IMR-90 (cell line): ENCODE measurements around the gene ECSIT. TPM values are rescaled to one million over a fixed set of nuclear protein-coding genes. Genes with fewer than 3 reads are reported as not detected.

Experiments
- ATAC-seq: fragments of 200-7000 bp; cut with Tn5 transposase; 2 replicates; pipeline ENCODE4 v1.9.1; 2020; ENCODE audit warnings: low read depth, mild to moderate bottlenecking, moderate library complexity
- BruUV-seq: library from RNA; stranded (reverse); fragments of 400-500 nt; replicated peaks from 2 replicates; lab custom pipeline; 2021; lab: Mats Ljungman, UMichigan
- CTCF ChIA-PET: fragments of 300-600 bp; formaldehyde crosslinking; extraction: SDS; loops from one replicate; lab custom pipeline; 2021; ENCODE audit warnings: antibody characterized with exemption; lab: Yijun Ruan, JAX
- POLR2A ChIA-PET: fragments of 300-600 bp; sonication (Branson Sonifier 250); formaldehyde crosslinking; loops from one replicate; lab custom pipeline; 2022; ENCODE audit warnings: antibody characterized with exemption; ENCODE audit not compliant: unreplicated experiment; lab: Charles Lee
- DNase-seq: peaks from one replicate; pipeline ENCODE4 v3.0.0; 2013
- H2AFZ ChIP-seq: replicated peaks from 2 replicates; pipeline ENCODE3; 2013; ENCODE audit warnings: low read length, mild to moderate bottlenecking; ENCODE audit not compliant: poor library complexity
- H2AK5ac ChIP-seq: 2 replicates; pipeline ENCODE4 v1.6.1; 2013; ENCODE audit warnings: low read depth, low read length, inconsistent platforms
- H2AK9ac ChIP-seq: replicated peaks from 2 replicates; pipeline ENCODE3; 2013; ENCODE audit warnings: mild to moderate bottlenecking, low read depth, low read length, moderate library complexity; ENCODE audit not compliant: poor library complexity
- H2BK120ac ChIP-seq: 2 replicates; pipeline ENCODE4 v1.6.1; 2013; ENCODE audit warnings: low read depth, low read length, inconsistent platforms
- H2BK15ac ChIP-seq: 3 replicates; pipeline ENCODE4 v1.6.1; 2013; ENCODE audit warnings: low read depth, low read length, inconsistent platforms
- H2BK20ac ChIP-seq: 2 replicates; pipeline ENCODE4 v1.6.1; 2013; ENCODE audit warnings: low read depth, mild to moderate bottlenecking, inconsistent platforms, low read length, moderate library complexity
- H2BK5ac ChIP-seq: 2 replicates; pipeline ENCODE4 v1.6.1; 2013; ENCODE audit warnings: mild to moderate bottlenecking, low read depth, low read length, inconsistent platforms; ENCODE audit not compliant: poor library complexity, severe bottlenecking
- H3K14ac ChIP-seq: replicated peaks from 2 replicates; pipeline ENCODE4 v1.6.1; 2013; ENCODE audit warnings: low read depth, low read length, inconsistent platforms
- H3K18ac ChIP-seq: 2 replicates; pipeline ENCODE4 v1.6.1; 2013; ENCODE audit warnings: low read depth, low read length, control low read depth
- H3K23ac ChIP-seq: 2 replicates; pipeline ENCODE4 v1.6.1; 2013; ENCODE audit warnings: low read depth, low read length, inconsistent platforms
- H3K27ac ChIP-seq: 2 replicates; pipeline ENCODE4 v1.5.1; 2013; ENCODE audit warnings: mild to moderate bottlenecking, control low read depth, low read length; ENCODE audit not compliant: insufficient read depth
- H3K27me3 ChIP-seq: 2 replicates; pipeline ENCODE4 v1.6.1; 2013; ENCODE audit warnings: low read length; ENCODE audit not compliant: control insufficient read depth, insufficient read depth
- H3K36me3 ChIP-seq: 2 replicates; pipeline ENCODE4 v1.6.1; 2013; ENCODE audit warnings: low read length, mixed read lengths; ENCODE audit not compliant: control insufficient read depth, insufficient read depth
- H3K4ac ChIP-seq: 2 replicates; pipeline ENCODE4 v1.6.1; 2013; ENCODE audit warnings: low read depth, low read length, inconsistent platforms
- H3K4me1 ChIP-seq: 2 replicates; pipeline ENCODE4 v1.6.1; 2013; ENCODE audit warnings: low read length, mixed read lengths; ENCODE audit not compliant: control insufficient read depth, insufficient read depth
- H3K4me2 ChIP-seq: 2 replicates; pipeline ENCODE4 v1.6.1; 2013; ENCODE audit warnings: low read depth, mild to moderate bottlenecking, control low read depth, low read length, moderate library complexity
- H3K4me3 ChIP-seq: 2 replicates; pipeline ENCODE4 v1.5.1; 2013; ENCODE audit warnings: low read depth, mild to moderate bottlenecking, control low read depth, low read length, moderate library complexity; ENCODE audit not compliant: insufficient read depth
- H3K56ac ChIP-seq: 2 replicates; pipeline ENCODE4 v1.6.1; 2013; ENCODE audit warnings: low read length, inconsistent platforms; ENCODE audit not compliant: insufficient read depth; ENCODE audit errors: extremely low read depth
- H3K79me1 ChIP-seq, 2 experiments: 2 replicates each; pipeline ENCODE4 v1.6.1; 2013; ENCODE audit warnings: low read length in 2 of 2, inconsistent platforms in 1 of 2, low read depth in 1 of 2
- H3K9ac ChIP-seq: 2 replicates; pipeline ENCODE4 v1.6.1; 2013; ENCODE audit warnings: low read depth, low read length, control low read depth
- H3K9me1 ChIP-seq: 2 replicates; pipeline ENCODE4 v1.6.1; 2013; ENCODE audit warnings: low read length, inconsistent platforms; ENCODE audit not compliant: insufficient read depth
- H3K9me3 ChIP-seq: 2 replicates; pipeline ENCODE4 v1.6.1; 2013; ENCODE audit warnings: low read length; ENCODE audit not compliant: control insufficient read depth, insufficient read depth
- H4K20me1 ChIP-seq: 2 replicates; pipeline ENCODE4 v1.6.1; 2013; ENCODE audit warnings: low read length, inconsistent platforms; ENCODE audit not compliant: insufficient read depth
- H4K5ac ChIP-seq: 2 replicates; pipeline ENCODE4 v1.6.1; 2013; ENCODE audit warnings: mild to moderate bottlenecking, low read depth, low read length, control low read depth
- H4K8ac ChIP-seq, 2 experiments: 2 replicates each; pipeline ENCODE4 v1.6.1; 2013; ENCODE audit warnings: low read depth in 2 of 2, low read length in 2 of 2, control low read depth in 1 of 2, inconsistent platforms in 1 of 2
- H4K91ac ChIP-seq: 2 replicates; pipeline ENCODE4 v1.6.1; 2013; ENCODE audit warnings: low read depth, low read length, inconsistent platforms; ENCODE audit not compliant: insufficient read depth
- BHLHE40 ChIP-seq: fragments of 150-350 bp; IDR thresholded peaks from 2 replicates; pipeline ENCODE4 v1.6.1; 2016; ENCODE audit warnings: mild to moderate bottlenecking, low read depth, low read length
- CEBPB ChIP-seq: IDR thresholded peaks from 2 replicates; pipeline ENCODE4 v1.6.1; 2012; ENCODE audit warnings: low read depth, low read length, improper control_type of control experiment
- CHD1 ChIP-seq: IDR thresholded peaks from 2 replicates; pipeline ENCODE4 v1.6.1; 2012; ENCODE audit warnings: low read depth, low read length, improper control_type of control experiment
- FOS ChIP-seq: fragments of 150-350 bp; IDR thresholded peaks from 2 replicates; pipeline ENCODE4 v1.6.1; 2016; ENCODE audit warnings: low read depth, low read length
- MAFK ChIP-seq: IDR thresholded peaks from 2 replicates; pipeline ENCODE4 v1.6.1; 2012; ENCODE audit warnings: low read depth, low read length, improper control_type of control experiment
- NFE2L2 ChIP-seq: fragments of 150-350 bp; IDR thresholded peaks from 2 replicates; pipeline ENCODE4 v1.6.1; 2016; ENCODE audit warnings: low read depth, mild to moderate bottlenecking, low read length
- POLR2A ChIP-seq: IDR thresholded peaks from 2 replicates; pipeline ENCODE4 v1.6.1; 2012; ENCODE audit warnings: mild to moderate bottlenecking, low read depth, low read length
- RAD21 ChIP-seq: IDR thresholded peaks from 2 replicates; pipeline ENCODE4 v1.6.1; 2012; ENCODE audit warnings: low read length, improper control_type of control experiment
- RCOR1 ChIP-seq: IDR thresholded peaks from 2 replicates; pipeline ENCODE4 v1.6.1; 2012; ENCODE audit warnings: mild to moderate bottlenecking, low read length, improper control_type of control experiment; ENCODE audit not compliant: insufficient replicate concordance
- RFX5 ChIP-seq: IDR thresholded peaks from 2 replicates; pipeline ENCODE4 v1.8.0; 2012; ENCODE audit warnings: low read depth, mild to moderate bottlenecking, low read length, moderate library complexity
- SMC3 ChIP-seq: fragments of 150-350 bp; IDR thresholded peaks from 2 replicates; pipeline ENCODE4 v1.6.1; 2016; ENCODE audit warnings: low read depth, mild to moderate bottlenecking, antibody characterized with exemption, low read length, moderate library complexity
- WGBS, 2 experiments: methylation state at CpG; one replicate each; pipeline versions ENCODE4 v1.1.5 to v1.1.7; 2013; ENCODE audit warnings: missing lambda C conversion rate in 2 of 2; ENCODE audit not compliant: insufficient read length in 1 of 2; ENCODE audit errors: extremely low coverage in 2 of 2; 5-methylcytosine and 5-hydroxymethylcytosine counted together
- dilution Hi-C: fragments of 300-500 bp; cut with HindIII; formaldehyde crosslinking; loops from one replicate; pipeline ENCODE4 v1.14.3; 2018; ENCODE audit warnings: low sequenced_read_pairs; ENCODE audit not compliant: unreplicated experiment
- in situ Hi-C: fragments of 300-500 bp; cut with MboI; formaldehyde crosslinking; loops from 3 replicates; pipeline ENCODE4 v1.14.3; 2019; ENCODE audit warnings: low sequenced_read_pairs, inconsistent platforms, mixed read lengths
- intact Hi-C: fragments of 100-400 bp; cut with micrococcal nuclease; formaldehyde crosslinking; loops from 2 replicates; pipeline ENCODE4 v1.10.0; 2022
- polyA plus RNA-seq, 3 experiments: library from polyadenylated mRNA; depleted of rRNA; stranded (reverse); fragments of >200 nt; gene quantifications; 2 replicates each; pipeline ENCODE4 v1.2.3, GENCODE V29; 2012; ENCODE audit warnings: low replicate concordance in 1 of 3
- total RNA-seq: library from RNA; depleted of rRNA; stranded (reverse); fragments of >200 nt; gene quantifications from 2 replicates; pipeline ENCODE4 v1.2.3, GENCODE V29; 2012
- TF ChIP-seq, protein P1 (sequence below): fragments of 150-350 bp; IDR thresholded peaks from 2 replicates; pipeline ENCODE4 v1.6.1; 2017; ENCODE audit warnings: mild to moderate bottlenecking, antibody characterized with exemption, low read length, low read depth
- TF ChIP-seq, protein P2 (sequence below): conservative IDR thresholded peaks from 2 replicates; pipeline ENCODE4 v1.5.1; 2012; ENCODE audit warnings: mild to moderate bottlenecking, low read depth, low read length, improper control_type of control experiment
- TF ChIP-seq, protein P3 (sequence below): fragments of 150-350 bp; IDR thresholded peaks from 2 replicates; pipeline ENCODE4 v1.6.1; 2016; ENCODE audit warnings: low read depth, mild to moderate bottlenecking, low read length, moderate library complexity, borderline replicate concordance

Gene ECSIT
- total and polyA plus RNA-seq, 2 of the 4 experiments (the other 2 are of a cell fraction) = 30.5 to 42.3 TPM

DNA sequence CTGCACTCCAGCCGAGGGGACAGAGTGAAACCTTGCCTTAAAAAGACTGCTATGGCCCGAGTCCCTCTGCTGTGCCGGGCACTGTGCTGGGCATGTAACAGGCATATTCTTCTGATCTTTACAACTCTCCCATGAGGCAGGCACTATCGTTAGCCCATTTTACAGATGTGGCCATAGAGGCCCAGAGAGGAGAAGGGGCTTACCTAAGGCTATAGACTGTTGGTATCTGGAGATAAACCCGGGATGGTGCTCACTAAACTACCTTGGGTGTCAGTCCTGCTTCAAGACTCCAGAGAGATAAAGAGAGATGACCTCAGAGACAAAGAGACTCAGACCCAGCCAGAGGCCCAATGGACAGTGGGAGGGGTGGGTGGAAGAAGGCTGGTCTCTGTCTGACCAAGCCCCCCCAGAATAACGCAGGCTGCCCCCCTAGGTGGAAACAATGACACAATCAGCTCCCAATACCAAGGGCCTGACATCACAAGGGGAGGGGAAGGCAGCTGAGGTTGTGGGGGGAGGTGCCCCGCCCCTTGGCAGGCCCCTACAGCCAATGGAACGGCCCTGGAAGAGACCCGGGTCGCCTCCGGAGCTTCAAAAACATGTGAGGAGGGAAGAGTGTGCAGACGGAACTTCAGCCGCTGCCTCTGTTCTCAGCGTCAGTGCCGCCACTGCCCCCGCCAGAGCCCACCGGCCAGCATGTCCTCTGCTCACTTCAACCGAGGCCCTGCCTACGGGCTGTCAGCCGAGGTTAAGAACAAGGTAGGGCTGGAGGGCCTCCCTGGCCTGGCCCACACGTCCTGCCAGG lies 9.5 kb upstream of the ECSIT start, which contains the start of gene CNN1:
Gene CNN1, plus strand, starts transcription at position 620 of the 805 bp plus-strand sequence. Its CDS starts 77 bp downstream, at position 697.
- intact Hi-C loops = loop anchor here (2.0 kb wide), 1 partner anchor 20 kb away; the partner anchor contains the start of gene ELOF1
- 8% methylated on average over 2 of the region's 21 CpGs; no CpG with 5 or more reads in 1 of the 2 experiments for WGBS, 2 experiments
- H2BK5ac ChIP-seq = peak within 1 kb of the TSS; percentile 71
- peak within 1 kb of the TSS; percentile 43 for H3K4me3 ChIP-seq
- peak within 1 kb of the TSS; percentile 93 for H3K9ac ChIP-seq
- peaks cover 4% of the 10 kb centered on the region; the same call in 1 of the 2 replicates for H3K36me3 ChIP-seq
- H3K27me3 ChIP-seq = no peaks in the 10 kb centered on the region
- H3K14ac ChIP-seq = peak within 1 kb of the TSS; percentile 94
- H3K27ac ChIP-seq = peak within 1 kb of the TSS; percentile 51
- peak within 1 kb of the TSS; percentile 89 to 99 for H4K8ac ChIP-seq
- dilution Hi-C loops = no loop called here
- H3K4me2 ChIP-seq = peak within 1 kb of the TSS; percentile 77
- H3K56ac ChIP-seq = peak within 1 kb of the TSS; percentile 92
- CTCF ChIA-PET = no interaction called here
- H3K4me1 ChIP-seq = peaks cover 21% of the 10 kb centered on the region
- peak within 1 kb of the TSS; percentile 97 for H3K4ac ChIP-seq
- peak within 1 kb of the TSS; percentile 87 for H2BK120ac ChIP-seq
- H3K9me1 ChIP-seq = peaks cover 17% of the 10 kb centered on the region
- peak; percentile 90 for DNase-seq
- peak within 1 kb of the TSS; percentile 98 for H2AK5ac ChIP-seq
- H2AFZ ChIP-seq = peak within 1 kb of the TSS; percentile 89
- H3K9me3 ChIP-seq = no peaks in the 10 kb centered on the region
- peak within 1 kb of the TSS; percentile 94 for H4K91ac ChIP-seq
- no TSS peak for BruUV-seq
- H4K5ac ChIP-seq = peak within 1 kb of the TSS; percentile 72
- in situ Hi-C loops = no loop called here
- peak within 1 kb of the TSS; percentile 84 for H3K18ac ChIP-seq
- no peaks in the 10 kb centered on the region for H4K20me1 ChIP-seq
- peaks cover 7 to 31% of the 10 kb centered on the region in 2 experiments for H3K79me1 ChIP-seq
- H3K23ac ChIP-seq = peak within 1 kb of the TSS; percentile 92
- H2BK20ac ChIP-seq = peak within 1 kb of the TSS; percentile 83
- ATAC-seq = peak; percentile 72
- H2AK9ac ChIP-seq = peak within 1 kb of the TSS; percentile 98
- H2BK15ac ChIP-seq = peak within 1 kb of the TSS; percentile 99
- POLR2A ChIA-PET = interaction anchor here (0.7 to 0.9 kb wide), 2 partner anchors 20 to 247 kb away, joined by 3 to 4 read pairs; no protein-coding TSS in a partner anchor
- TF ChIP-seq NFE2L2 (no peak), SMC3 (no peak), RAD21 (no peak), CHD1 (no peak), MAFK (no peak), BHLHE40 (0 out of 2 replicates have a peak, but pooled peaks have one; percentile 35), FOS (no peak), RFX5 (no peak), POLR2A (peak; percentile 95), RCOR1 (peak; percentile 74), CEBPB (peak; percentile 83)
- TF ChIP-seq, protein P1, sequence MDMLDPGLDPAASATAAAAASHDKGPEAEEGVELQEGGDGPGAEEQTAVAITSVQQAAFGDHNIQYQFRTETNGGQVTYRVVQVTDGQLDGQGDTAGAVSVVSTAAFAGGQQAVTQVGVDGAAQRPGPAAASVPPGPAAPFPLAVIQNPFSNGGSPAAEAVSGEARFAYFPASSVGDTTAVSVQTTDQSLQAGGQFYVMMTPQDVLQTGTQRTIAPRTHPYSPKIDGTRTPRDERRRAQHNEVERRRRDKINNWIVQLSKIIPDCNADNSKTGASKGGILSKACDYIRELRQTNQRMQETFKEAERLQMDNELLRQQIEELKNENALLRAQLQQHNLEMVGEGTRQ = no peak
- TF ChIP-seq, protein P2, sequence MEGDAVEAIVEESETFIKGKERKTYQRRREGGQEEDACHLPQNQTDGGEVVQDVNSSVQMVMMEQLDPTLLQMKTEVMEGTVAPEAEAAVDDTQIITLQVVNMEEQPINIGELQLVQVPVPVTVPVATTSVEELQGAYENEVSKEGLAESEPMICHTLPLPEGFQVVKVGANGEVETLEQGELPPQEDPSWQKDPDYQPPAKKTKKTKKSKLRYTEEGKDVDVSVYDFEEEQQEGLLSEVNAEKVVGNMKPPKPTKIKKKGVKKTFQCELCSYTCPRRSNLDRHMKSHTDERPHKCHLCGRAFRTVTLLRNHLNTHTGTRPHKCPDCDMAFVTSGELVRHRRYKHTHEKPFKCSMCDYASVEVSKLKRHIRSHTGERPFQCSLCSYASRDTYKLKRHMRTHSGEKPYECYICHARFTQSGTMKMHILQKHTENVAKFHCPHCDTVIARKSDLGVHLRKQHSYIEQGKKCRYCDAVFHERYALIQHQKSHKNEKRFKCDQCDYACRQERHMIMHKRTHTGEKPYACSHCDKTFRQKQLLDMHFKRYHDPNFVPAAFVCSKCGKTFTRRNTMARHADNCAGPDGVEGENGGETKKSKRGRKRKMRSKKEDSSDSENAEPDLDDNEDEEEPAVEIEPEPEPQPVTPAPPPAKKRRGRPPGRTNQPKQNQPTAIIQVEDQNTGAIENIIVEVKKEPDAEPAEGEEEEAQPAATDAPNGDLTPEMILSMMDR = no peak
- TF ChIP-seq, protein P3, sequence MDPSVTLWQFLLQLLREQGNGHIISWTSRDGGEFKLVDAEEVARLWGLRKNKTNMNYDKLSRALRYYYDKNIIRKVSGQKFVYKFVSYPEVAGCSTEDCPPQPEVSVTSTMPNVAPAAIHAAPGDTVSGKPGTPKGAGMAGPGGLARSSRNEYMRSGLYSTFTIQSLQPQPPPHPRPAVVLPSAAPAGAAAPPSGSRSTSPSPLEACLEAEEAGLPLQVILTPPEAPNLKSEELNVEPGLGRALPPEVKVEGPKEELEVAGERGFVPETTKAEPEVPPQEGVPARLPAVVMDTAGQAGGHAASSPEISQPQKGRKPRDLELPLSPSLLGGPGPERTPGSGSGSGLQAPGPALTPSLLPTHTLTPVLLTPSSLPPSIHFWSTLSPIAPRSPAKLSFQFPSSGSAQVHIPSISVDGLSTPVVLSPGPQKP = no peak
